KOPT-K1 (cell line): ENCODE results near the gene CABCOCO1.

Experiments
- H3K27ac ChIP-seq: fragments of 200-600 bp; sonication (generic); 2 replicates; pipeline ENCODE4 v1.5.1; 2016; ENCODE audit warnings: antibody characterized with exemption, mild to moderate bottlenecking, low read depth, low read length; ENCODE audit not compliant: poor library complexity, severe bottlenecking
- H3K36me3 ChIP-seq: fragments of 200-600 bp; sonication (generic); 2 replicates; pipeline ENCODE4 v1.5.1; 2017; ENCODE audit warnings: antibody characterized with exemption, mild to moderate bottlenecking, low read length, moderate library complexity; ENCODE audit not compliant: insufficient read depth
- H3K9me3 ChIP-seq: fragments of 200-600 bp; sonication (generic); 2 replicates; pipeline ENCODE4 v1.5.1; 2017; ENCODE audit warnings: antibody characterized with exemption, low read length, mild to moderate bottlenecking; ENCODE audit not compliant: insufficient read depth, poor library complexity, severe bottlenecking

The CABCOCO1 gene

DNA sequence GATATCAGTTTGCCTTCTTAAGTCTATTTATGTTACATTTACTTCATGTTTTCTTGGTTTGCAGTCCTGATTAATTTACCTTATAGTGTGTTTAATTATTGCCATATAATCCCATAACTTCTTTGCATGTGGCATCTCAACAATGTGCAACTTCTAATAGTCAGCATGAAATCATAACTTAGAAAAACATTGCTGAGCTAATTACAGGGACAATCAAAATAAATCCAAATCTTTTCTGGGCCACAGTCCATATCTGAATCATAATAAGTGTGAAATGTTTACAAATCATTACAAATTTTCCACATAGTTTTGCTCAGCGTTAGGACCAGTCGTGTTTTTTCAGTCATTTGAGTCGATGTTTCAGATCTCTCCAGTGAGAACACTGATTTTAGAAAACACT lies 29.1 kb upstream of the CABCOCO1 start:
- H3K27ac ChIP-seq, result no peak overlapping the region
- H3K9me3 ChIP-seq, result no peaks in the 10 kb centered on the region
- no peaks in the 10 kb centered on the region for H3K36me3 ChIP-seq

DNA sequence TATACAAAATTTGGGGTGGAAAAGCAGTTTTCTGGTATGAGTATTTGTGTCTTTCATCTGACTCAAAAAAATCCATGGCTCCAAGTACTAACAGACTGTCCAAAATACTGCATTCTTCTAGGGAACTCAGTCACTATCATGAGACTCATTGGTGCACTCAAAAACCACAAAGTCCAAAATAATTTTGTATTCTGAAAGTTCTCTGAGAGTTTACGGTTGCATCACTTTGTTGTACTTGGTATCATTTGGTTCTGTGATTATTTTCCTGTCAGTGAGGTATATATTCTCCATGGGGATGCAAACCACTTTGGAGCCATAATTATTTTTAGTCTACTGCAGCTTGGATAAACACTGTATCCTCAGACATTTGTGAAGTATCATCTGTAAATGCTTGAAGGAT lies 28.0 kb upstream of the CABCOCO1 start:
- Histone ChIP-seq H3K36me3 (no peaks in the 10 kb centered on the region), H3K9me3 (no peaks in the 10 kb centered on the region), H3K27ac (no peak overlapping the region)

DNA sequence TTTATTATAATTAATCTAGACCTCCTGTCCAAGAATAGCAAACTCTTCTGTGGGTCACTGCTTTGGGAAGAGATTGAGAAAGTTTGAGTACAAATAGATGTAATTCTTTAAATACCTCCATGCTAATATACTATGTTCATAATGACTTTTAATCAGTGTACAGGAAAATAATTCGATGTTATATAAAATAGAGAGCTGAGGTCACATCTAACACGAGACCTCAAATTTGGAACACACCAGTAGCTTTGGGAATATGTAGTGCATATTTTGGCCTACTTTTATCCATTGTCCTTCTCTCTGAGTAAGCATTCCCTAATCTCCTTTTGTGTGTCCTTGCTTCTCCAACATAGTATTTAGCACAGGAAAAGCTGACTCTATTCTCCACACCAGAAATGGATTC lies 27.3 kb upstream of the CABCOCO1 start:
- H3K36me3 ChIP-seq, result no peaks in the 10 kb centered on the region
- H3K27ac ChIP-seq, result no peak overlapping the region
- no peaks in the 10 kb centered on the region for H3K9me3 ChIP-seq

GRCh38 chr10:61635932-61636331 lies 26.8 kb upstream of the CABCOCO1 start:
- Histone ChIP-seq H3K9me3 (no peaks in the 10 kb centered on the region), H3K36me3 (no peaks in the 10 kb centered on the region), H3K27ac (no peak overlapping the region)

DNA sequence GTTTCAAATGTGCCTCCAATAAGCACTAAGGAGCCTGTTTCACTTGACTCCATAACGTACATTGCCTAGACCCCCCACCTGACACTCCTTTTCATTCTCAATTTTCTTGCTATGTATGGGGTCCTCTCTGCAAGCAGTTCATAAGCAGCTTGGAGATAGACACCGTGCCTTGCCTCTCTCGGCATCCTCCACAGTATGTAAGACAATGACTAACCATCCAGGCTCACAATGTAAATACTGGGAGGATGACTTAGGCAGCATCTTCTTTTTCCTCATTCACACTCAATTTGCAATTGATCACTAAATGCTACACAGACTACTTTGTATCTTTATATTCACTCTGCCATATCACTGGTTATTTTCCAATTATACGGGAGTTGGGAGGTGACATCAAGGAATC lies 22.8 kb upstream of the CABCOCO1 start:
- H3K9me3 ChIP-seq, result no peaks in the 10 kb centered on the region
- H3K36me3 ChIP-seq, result no peaks in the 10 kb centered on the region
- H3K27ac ChIP-seq, result no peak overlapping the region

GRCh38 chr10:61640856-61641255 lies 21.9 kb upstream of the CABCOCO1 start:
- Histone ChIP-seq H3K27ac (no peak overlapping the region), H3K9me3 (no peaks in the 10 kb centered on the region), H3K36me3 (no peaks in the 10 kb centered on the region)

DNA sequence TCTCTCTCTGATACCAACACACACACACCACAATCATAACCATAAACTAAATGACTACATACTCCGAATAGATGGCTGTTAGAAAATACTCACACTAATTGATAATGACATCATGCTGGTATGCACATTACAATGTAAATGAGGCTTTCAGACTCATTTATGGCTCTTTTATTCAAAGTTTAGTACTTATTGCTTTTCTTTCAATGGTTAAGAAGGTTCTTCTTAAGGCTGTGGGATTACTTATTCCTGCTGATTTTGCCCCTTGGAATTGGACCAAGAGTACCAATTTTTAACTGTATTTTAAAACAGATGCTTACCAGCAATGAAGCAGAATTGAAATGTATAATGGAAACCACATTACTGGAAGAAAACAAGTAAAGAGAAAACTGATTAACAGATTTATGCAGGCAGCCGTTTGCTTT lies 20.6 kb upstream of the CABCOCO1 start:
- Histone ChIP-seq H3K36me3 (no peaks in the 10 kb centered on the region), H3K9me3 (no peaks in the 10 kb centered on the region), H3K27ac (no peak overlapping the region)

GRCh38 chr10:61642676-61643075 lies 20.1 kb upstream of the CABCOCO1 start:
- no peaks in the 10 kb centered on the region for H3K36me3 ChIP-seq

DNA sequence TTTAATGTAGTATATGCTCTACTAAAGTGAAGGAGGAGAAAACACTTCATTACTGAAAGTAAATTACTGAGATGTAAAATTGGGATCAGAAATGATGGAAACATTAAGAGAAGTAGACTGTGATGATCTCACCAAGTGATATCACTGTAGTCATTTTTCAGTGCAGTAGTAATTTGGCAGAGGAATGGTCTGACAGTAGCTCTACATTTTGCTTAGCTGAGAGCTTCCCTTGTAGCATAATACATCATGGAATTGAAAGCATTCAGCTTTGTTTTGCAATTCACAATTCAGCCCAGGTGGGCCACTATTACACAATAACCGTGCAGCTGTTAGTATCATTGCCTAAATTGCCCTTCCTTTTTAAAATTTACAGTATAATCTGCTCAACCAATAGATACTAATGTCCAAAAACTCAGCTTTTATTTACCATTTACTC lies 19.4 kb upstream of the CABCOCO1 start:
- Histone ChIP-seq H3K27ac (no peak overlapping the region), H3K36me3 (no peaks in the 10 kb centered on the region), H3K9me3 (no peaks in the 10 kb centered on the region)

More at GRCh38 chr10:61642676-61643075, 20.1 kb upstream of the CABCOCO1 start:
- H3K9me3 ChIP-seq, result no peaks in the 10 kb centered on the region
- no peak overlapping the region for H3K27ac ChIP-seq

- Histone ChIP-seq H3K36me3 (no peaks in the 10 kb centered on the region), H3K9me3 (no peaks in the 10 kb centered on the region), H3K27ac (no peak overlapping the region)
These were observed 9.0 kb upstream of the CABCOCO1 start for GRCh38 chr10:61653699-61654098.

DNA sequence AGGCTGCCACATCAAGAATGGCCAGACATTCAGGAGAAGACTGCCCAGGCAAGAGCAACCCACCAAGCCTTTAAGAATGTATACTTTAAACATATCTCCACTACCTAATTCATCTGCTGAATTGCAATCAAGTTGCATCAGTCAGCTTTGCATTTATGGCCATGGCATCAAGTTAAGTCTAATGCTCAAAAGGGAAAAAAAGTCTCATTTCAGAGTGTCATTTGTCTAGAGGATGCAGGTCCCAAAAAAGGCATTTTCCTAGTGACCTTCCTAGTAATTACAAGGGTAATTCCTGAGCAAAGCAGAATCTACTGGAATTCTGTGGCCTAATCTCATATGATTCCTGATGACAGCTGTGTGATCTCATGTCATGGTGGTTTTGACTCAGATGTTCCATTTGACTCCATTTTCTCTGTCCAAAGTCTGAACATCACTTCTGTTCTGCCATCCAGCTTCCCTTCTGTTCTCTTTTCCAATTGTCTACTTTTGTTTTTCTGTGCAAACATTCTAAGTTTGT lies 7.3 kb upstream of the CABCOCO1 start:
- Histone ChIP-seq H3K9me3 (no peaks in the 10 kb centered on the region), H3K36me3 (no peaks in the 10 kb centered on the region), H3K27ac (no peak overlapping the region)

DNA sequence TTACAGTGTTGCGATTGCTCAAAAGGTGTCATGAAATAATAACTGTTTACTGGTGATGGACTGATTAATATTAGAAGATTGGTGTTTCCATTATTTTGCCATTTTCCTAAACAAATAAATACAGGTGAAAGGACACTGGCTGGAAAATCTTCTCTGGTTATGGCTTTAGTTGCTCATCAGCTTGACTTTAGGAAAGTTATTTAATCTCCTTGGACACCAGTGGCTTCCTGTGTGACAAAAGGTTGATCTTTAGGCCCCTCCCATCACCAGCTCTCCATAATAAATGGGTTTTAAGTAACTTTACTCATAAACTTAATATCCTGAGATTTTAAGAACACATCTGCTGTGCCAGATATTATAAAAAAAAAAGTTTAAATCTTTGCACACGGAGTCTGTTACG lies 737 bp downstream of the CABCOCO1 start:
- Histone ChIP-seq H3K9me3 (peaks cover 5% of the 10 kb centered on the region), H3K36me3 (no peaks in the 10 kb centered on the region), H3K27ac (no peak overlapping the region)

- Histone ChIP-seq H3K27ac (no peak overlapping the region), H3K9me3 (peaks cover 5% of the 10 kb centered on the region), H3K36me3 (no peaks in the 10 kb centered on the region)
These were observed 2.3 kb downstream of the CABCOCO1 start for GRCh38 chr10:61664985-61665384.

- Histone ChIP-seq H3K36me3 (no peaks in the 10 kb centered on the region), H3K9me3 (no peaks in the 10 kb centered on the region), H3K27ac (no peak overlapping the region)
These were observed 6.5 kb downstream of the CABCOCO1 start for GRCh38 chr10:61669161-61669725.

DNA sequence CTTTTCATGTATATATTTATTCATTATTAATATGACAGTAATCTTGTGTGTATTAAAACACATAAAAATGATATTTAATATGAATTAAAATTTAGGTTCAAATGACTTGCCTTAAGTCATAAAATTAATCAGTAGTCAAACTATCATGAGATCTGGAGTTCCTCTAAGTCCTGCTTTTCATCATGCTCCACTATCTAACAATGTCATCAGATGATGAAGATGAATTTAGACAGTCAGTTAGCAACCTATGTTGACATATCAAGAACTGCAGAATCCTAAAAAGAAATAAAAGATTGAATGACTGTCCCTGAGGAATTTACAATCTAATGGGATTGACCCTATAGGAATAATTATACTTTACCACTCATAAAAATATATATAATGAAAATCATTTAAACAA lies 7.1 kb downstream of the CABCOCO1 start:
- no peaks in the 10 kb centered on the region for H3K9me3 ChIP-seq
- no peaks in the 10 kb centered on the region for H3K36me3 ChIP-seq
- no peak overlapping the region for H3K27ac ChIP-seq

- H3K9me3 ChIP-seq, result no peaks in the 10 kb centered on the region
- no peak overlapping the region for H3K27ac ChIP-seq
- no peaks in the 10 kb centered on the region for H3K36me3 ChIP-seq
These were observed 10.6 kb downstream of the CABCOCO1 start for GRCh38 chr10:61673360-61673759.
